Osteoblast (primary cell): Measurements from ENCODE around the gene KRTAP5-6. TPM values are rescaled to one million over a fixed set of nuclear protein-coding genes. Genes with fewer than 3 reads are reported as not detected.

ENCODE experiments used
- DNase-seq: peaks from one replicate; pipeline ENCODE4 v3.0.0; 2011; ENCODE audit warnings: low spot score, mixed read lengths; ENCODE audit not compliant: insufficient read length; ENCODE audit errors: missing footprints
- H2AFZ ChIP-seq: 2 replicates; pipeline ENCODE4 v1.6.0; 2011; ENCODE audit warnings: mild to moderate bottlenecking, low read length
- H3K27ac ChIP-seq: 2 replicates; pipeline ENCODE4 v1.5.1; 2011; ENCODE audit warnings: mild to moderate bottlenecking, low read depth, low read length, moderate library complexity
- H3K27me3 ChIP-seq: 2 replicates; pipeline ENCODE4 v1.6.0; 2012; ENCODE audit warnings: mild to moderate bottlenecking, control low read depth, inconsistent platforms, low read length, moderate library complexity; ENCODE audit not compliant: insufficient read depth
- H3K36me3 ChIP-seq: 2 replicates; pipeline ENCODE4 v1.5.1; 2011; ENCODE audit warnings: mild to moderate bottlenecking, low read length, control low read depth, moderate library complexity; ENCODE audit not compliant: insufficient read depth
- H3K4me1 ChIP-seq: 2 replicates; pipeline ENCODE4 v1.5.1; 2011; ENCODE audit warnings: mild to moderate bottlenecking, low read length, control low read depth, moderate library complexity; ENCODE audit not compliant: insufficient read depth
- H3K4me2 ChIP-seq: 2 replicates; pipeline ENCODE4 v1.6.0; 2011; ENCODE audit warnings: mild to moderate bottlenecking, low read length; ENCODE audit not compliant: insufficient read depth
- H3K4me3 ChIP-seq: fragments of 200-600 bp; sonication (generic); 3 replicates; pipeline ENCODE4 v1.5.1; 2012; ENCODE audit warnings: mild to moderate bottlenecking, low read length, inconsistent platforms; ENCODE audit not compliant: insufficient read depth
- H3K79me2 ChIP-seq: 2 replicates; pipeline ENCODE4 v1.6.0; 2012; ENCODE audit warnings: mild to moderate bottlenecking, low read length, control low read depth, inconsistent platforms; ENCODE audit not compliant: insufficient read depth
- H3K9me3 ChIP-seq: 2 replicates; pipeline ENCODE4 v1.5.1; 2011; ENCODE audit warnings: low read depth, low read length, control low read depth
- H4K20me1 ChIP-seq: 2 replicates; pipeline ENCODE4 v1.6.0; 2012; ENCODE audit warnings: mild to moderate bottlenecking, low read length, control low read depth; ENCODE audit not compliant: insufficient read depth
- CTCF ChIP-seq: IDR thresholded peaks from 2 replicates; pipeline ENCODE4 v1.5.1; 2011; ENCODE audit warnings: mild to moderate bottlenecking, low read depth, low read length, moderate library complexity; ENCODE audit errors: extremely low read depth
- total RNA-seq: library from RNA; depleted of rRNA; stranded (reverse); fragments of >200 nt; gene quantifications from 2 replicates; pipeline ENCODE4 v1.2.3, GENCODE V29; 2012

Gene KRTAP5-6
- total RNA-seq = not detected in 2 replicates

- Histone ChIP-seq H3K4me3 (no peak within 1 kb of the TSS), H4K20me1 (no peaks in the 10 kb centered on the region), H3K36me3 (no peaks in the 10 kb centered on the region), H3K4me1 (peaks cover 7% of the 10 kb centered on the region), H3K9me3 (peaks cover 4% of the 10 kb centered on the region), H3K27me3 (peaks cover 29% of the 10 kb centered on the region), H3K4me2 (no peak within 1 kb of the TSS), H2AFZ (no peak within 1 kb of the TSS), H3K27ac (no peak within 1 kb of the TSS), H3K79me2 (no peaks in the 10 kb centered on the region)
- no peak for TF ChIP-seq CTCF
- DNase-seq = no peak
Observed at GRCh38 chr11:1696608-1697570, at the start of gene KRTAP5-6. KRTAP5-6 (plus strand) TSS chr11:1697195; CDS start chr11:1697246, 51 bp downstream.

- no peaks in the 10 kb centered on the region for H3K36me3 ChIP-seq
- no peak overlapping the region for H3K27ac ChIP-seq
- no peaks in the 10 kb centered on the region for H3K9me3 ChIP-seq
- H3K4me3 ChIP-seq = no peak overlapping the region
- H3K4me1 ChIP-seq = no peaks in the 10 kb centered on the region
- H2AFZ ChIP-seq = no peak overlapping the region
- TF ChIP-seq CTCF = no peak
- H4K20me1 ChIP-seq = no peaks in the 10 kb centered on the region
- H3K4me2 ChIP-seq = no peak overlapping the region
- H3K27me3 ChIP-seq = peaks cover 18% of the 10 kb centered on the region
- H3K79me2 ChIP-seq = no peaks in the 10 kb centered on the region
- peak; percentile 73 for DNase-seq
Observed at GRCh38 chr11:1647901-1648652, 48.9 kb upstream of the KRTAP5-6 start.

- Histone ChIP-seq H4K20me1 (no peaks in the 10 kb centered on the region), H3K27me3 (peaks cover 20% of the 10 kb centered on the region), H3K27ac (no peak overlapping the region), H3K4me1 (no peaks in the 10 kb centered on the region), H3K4me2 (no peak overlapping the region), H2AFZ (no peak overlapping the region), H3K4me3 (no peak overlapping the region), H3K79me2 (no peaks in the 10 kb centered on the region), H3K36me3 (no peaks in the 10 kb centered on the region), H3K9me3 (no peaks in the 10 kb centered on the region)
- DNase-seq = peak; percentile 34
- TF ChIP-seq CTCF = no peak
Observed at GRCh38 chr11:1648653-1649420, 48.2 kb upstream of the KRTAP5-6 start.
